Left ventricle myocardium inferior (tissue), 1 donor: ENCODE data around the gene JARID2. TPM values are rescaled to one million over a fixed set of nuclear protein-coding genes. Genes with fewer than 3 reads are reported as not detected.

ENCODE experiments used
- DNase-seq: peaks from one replicate; pipeline ENCODE4 v3.0.0-alpha.2; 2020
- H3K27ac ChIP-seq: fragments of 200-600 bp; replicated peaks from 2 replicates; pipeline ENCODE4 v1.8.0; 2021
- H3K27me3 ChIP-seq: fragments of 200-600 bp; 2 replicates; pipeline ENCODE4 v1.8.0; 2021; ENCODE audit warnings: low read depth
- H3K36me3 ChIP-seq: fragments of 200-600 bp; 2 replicates; pipeline ENCODE4 v1.8.0; 2021
- H3K4me1 ChIP-seq: fragments of 200-600 bp; 2 replicates; pipeline ENCODE4 v1.8.0; 2021
- H3K4me3 ChIP-seq: fragments of 200-600 bp; 2 replicates; pipeline ENCODE4 v1.8.0; 2021; ENCODE audit warnings: mild to moderate bottlenecking, moderate library complexity
- H3K9me3 ChIP-seq: fragments of 200-600 bp; replicated peaks from 2 replicates; pipeline ENCODE4 v1.8.0; 2021
- CTCF ChIP-seq: fragments of 200-600 bp; IDR thresholded peaks from 2 replicates; pipeline ENCODE4 v1.8.0; 2021; ENCODE audit warnings: antibody characterized with exemption, mild to moderate bottlenecking, borderline replicate concordance
- intact Hi-C: fragments of 100-400 bp; cut with micrococcal nuclease; formaldehyde crosslinking; loops from one replicate; pipeline ENCODE4 v1.11.0; 2022
- total RNA-seq: library from RNA; stranded (reverse); fragmentation: NEBNext Ultra II Directional; extraction: Animal tissue kit (Norgen Biotek cat#: 25700); gene quantifications from one replicate; pipeline ENCODE4 v1.2.1, GENCODE V29; 2021
- donor health status: DM: no; HTN: yes; CAD: no; lungs with severe emphysema.

Gene JARID2
- total RNA-seq, 1 donor from 2014 or later, result 6.5 TPM

- no peaks in the 10 kb centered on the region for H3K27me3 ChIP-seq
- no peak for DNase-seq
- no peaks in the 10 kb centered on the region for H3K36me3 ChIP-seq
- peak overlapping the region; percentile 62 for H3K27ac ChIP-seq
- no peak overlapping the region for H3K4me3 ChIP-seq
- intact Hi-C loops, result no loop called here
- peaks cover 11% of the 10 kb centered on the region for H3K9me3 ChIP-seq
- TF ChIP-seq CTCF, result no peak
- peaks cover 86% of the 10 kb centered on the region for H3K4me1 ChIP-seq
Observed at GRCh38 chr6:15431762-15432483, 186.1 kb downstream of the JARID2 start.

DNA sequence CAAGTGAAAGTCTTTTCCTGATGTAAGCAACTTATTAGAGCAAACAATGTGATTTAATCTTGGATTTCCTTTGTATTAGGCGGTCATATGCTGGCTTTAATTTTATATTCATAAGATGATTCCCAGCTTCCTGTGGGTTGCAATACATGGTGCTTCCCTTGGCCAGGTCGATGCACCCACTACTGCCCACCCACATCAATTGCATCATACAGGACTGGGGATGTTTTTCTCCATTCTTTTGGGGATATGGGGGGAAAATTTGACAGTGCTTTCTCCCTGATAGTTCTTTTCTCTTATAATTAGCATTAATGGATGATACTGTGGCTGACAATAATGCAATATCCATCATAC lies 187.6 kb downstream of the JARID2 start:
- DNase-seq, result no peak
- H3K36me3 ChIP-seq, result no peaks in the 10 kb centered on the region
- no peak for TF ChIP-seq CTCF
- no peak overlapping the region for H3K27ac ChIP-seq
- peaks cover 74% of the 10 kb centered on the region for H3K4me1 ChIP-seq
- H3K4me3 ChIP-seq, result no peak overlapping the region
- intact Hi-C loops, result no loop called here
- H3K27me3 ChIP-seq, result no peaks in the 10 kb centered on the region
- H3K9me3 ChIP-seq, result peaks cover 11% of the 10 kb centered on the region

DNA sequence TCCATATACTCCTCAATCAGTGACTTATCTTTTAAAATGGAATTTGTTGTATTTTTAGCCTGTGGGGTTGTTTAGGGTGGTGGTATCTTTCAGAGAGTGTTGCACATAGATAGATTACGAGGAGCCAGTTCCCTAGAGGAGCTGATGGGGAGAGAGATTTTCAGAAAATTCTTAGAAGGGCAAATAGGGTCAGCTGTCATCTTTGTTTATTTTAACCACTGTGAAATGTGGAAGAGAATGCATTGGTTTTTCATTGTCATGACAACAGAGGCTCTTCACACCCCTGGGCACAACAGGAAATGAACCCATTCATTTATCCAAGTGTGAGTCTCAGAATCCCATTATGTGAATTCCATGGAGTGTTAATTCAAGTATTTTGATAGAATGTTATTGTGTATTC lies 188.4 kb downstream of the JARID2 start:
- no peaks in the 10 kb centered on the region for H3K27me3 ChIP-seq

DNA sequence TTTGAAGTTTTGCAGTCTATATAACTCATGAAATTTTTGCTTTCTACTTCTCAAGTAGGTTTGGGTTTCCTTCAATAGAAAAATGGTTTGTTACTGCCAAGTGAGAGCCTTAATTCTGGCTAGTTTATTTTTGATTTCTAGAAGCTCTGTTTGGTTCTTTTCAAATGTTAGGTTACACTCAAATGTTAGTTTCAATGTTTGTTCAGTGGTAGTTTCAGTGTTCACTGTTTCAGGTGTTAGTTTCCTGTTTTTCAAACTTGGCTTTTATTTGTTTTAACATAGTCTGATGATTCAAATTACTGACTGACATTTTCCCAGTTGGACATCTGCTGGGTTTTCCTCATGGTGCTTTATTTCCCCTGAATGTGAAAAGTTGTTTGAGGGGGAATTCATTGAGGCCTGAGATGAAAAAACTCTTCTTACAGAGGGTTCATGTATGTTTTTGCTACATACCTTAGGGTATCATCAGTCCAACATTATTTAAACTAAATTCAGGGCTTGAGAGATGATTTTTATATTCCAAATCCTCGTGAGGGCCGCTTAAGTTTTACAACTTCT lies 189.0 kb downstream of the JARID2 start:
- intact Hi-C loops, result no loop called here

More for the DNA sequence above, 188.4 kb downstream of the JARID2 start:
- no peak for TF ChIP-seq CTCF
- Histone ChIP-seq H3K4me1 (peaks cover 79% of the 10 kb centered on the region), H3K27ac (no peak overlapping the region), H3K4me3 (no peak overlapping the region), H3K36me3 (no peaks in the 10 kb centered on the region), H3K9me3 (peaks cover 11% of the 10 kb centered on the region)
- DNase-seq, result no peak
- intact Hi-C loops, result no loop called here

GRCh38 chr6:15435468-15435867 lies 189.6 kb downstream of the JARID2 start:
- intact Hi-C loops, result no loop called here
- peaks cover 79% of the 10 kb centered on the region for H3K4me1 ChIP-seq

More for the DNA sequence above, 189.0 kb downstream of the JARID2 start:
- Histone ChIP-seq H3K4me3 (no peak overlapping the region), H3K27me3 (no peaks in the 10 kb centered on the region), H3K4me1 (peaks cover 79% of the 10 kb centered on the region), H3K9me3 (peaks cover 11% of the 10 kb centered on the region), H3K36me3 (no peaks in the 10 kb centered on the region), H3K27ac (no peak overlapping the region)
- TF ChIP-seq CTCF, result no peak
- no peak for DNase-seq

More at GRCh38 chr6:15435468-15435867, 189.6 kb downstream of the JARID2 start:
- Histone ChIP-seq H3K4me3 (no peak overlapping the region), H3K27ac (no peak overlapping the region), H3K36me3 (no peaks in the 10 kb centered on the region), H3K27me3 (no peaks in the 10 kb centered on the region), H3K9me3 (peaks cover 11% of the 10 kb centered on the region)
- TF ChIP-seq CTCF, result no peak
- no peak for DNase-seq
